ENCODE results near the gene GAK.

Gene GAK

GRCh38 chr4:801436-802124 lies 130.5 kb downstream of the GAK start:
- no peak for DNase-seq
